Measurements from ENCODE around the gene PTTG2.
A peak's percentile ranks its signal among the peaks of the same experiment; 100 is the strongest.

The PTTG2 gene

GRCh38 chr4:37981844-37982720 is 21.9 kb downstream of the PTTG2 start:
- Histone ChIP-seq H3K27ac (peak overlapping the region; percentile 53 to 97), H3K9me3 (no peaks in the 10 kb centered on the region), H3K4me1 (peaks cover 0 to 80% (median 27%) of the 10 kb centered on the region in 4 donors), H3K27me3 (no peaks in the 10 kb centered on the region), H3K4me3 (no peak overlapping the region), H3K36me3 (no peaks in the 10 kb centered on the region)
- intact Hi-C loops (cut with DNase I; ENCODE audit: low total_unique reads) = no loop called here
- no peak for TF ChIP-seq CTCF (IDR thresholded peaks at IDR 0.05)
- DNase-seq = no peak

GRCh38 chr4:37982736-37983135 is 22.5 kb downstream of the PTTG2 start:
- Histone ChIP-seq H3K27ac (peak overlapping the region; percentile 53 to 97), H3K36me3 (no peaks in the 10 kb centered on the region), H3K4me1 (peaks cover 0 to 84% (median 27%) of the 10 kb centered on the region in 4 donors), H3K4me3 (no peak overlapping the region), H3K9me3 (no peaks in the 10 kb centered on the region), H3K27me3 (no peaks in the 10 kb centered on the region)
- no peak for TF ChIP-seq CTCF (IDR thresholded peaks at IDR 0.05)
- no peak for DNase-seq
- intact Hi-C loops (cut with DNase I; ENCODE audit: low total_unique reads) = no loop called here

- peaks cover 0 to 86% (median 29%) of the 10 kb centered on the region in 4 donors for H3K4me1 ChIP-seq
- intact Hi-C loops (cut with DNase I; ENCODE audit: low total_unique reads) = no loop called here
- no peak overlapping the region for H3K4me3 ChIP-seq
- H3K27me3 ChIP-seq = no peaks in the 10 kb centered on the region
- DNase-seq = no peak
- peak overlapping the region in 1 of 2 donors; percentile 97 for H3K27ac ChIP-seq
- no peaks in the 10 kb centered on the region for H3K36me3 ChIP-seq
- no peaks in the 10 kb centered on the region for H3K9me3 ChIP-seq
- TF ChIP-seq CTCF (IDR thresholded peaks at IDR 0.05) = no peak
Observed at GRCh38 chr4:37983951-37984350, 23.8 kb downstream of the PTTG2 start.

DNA sequence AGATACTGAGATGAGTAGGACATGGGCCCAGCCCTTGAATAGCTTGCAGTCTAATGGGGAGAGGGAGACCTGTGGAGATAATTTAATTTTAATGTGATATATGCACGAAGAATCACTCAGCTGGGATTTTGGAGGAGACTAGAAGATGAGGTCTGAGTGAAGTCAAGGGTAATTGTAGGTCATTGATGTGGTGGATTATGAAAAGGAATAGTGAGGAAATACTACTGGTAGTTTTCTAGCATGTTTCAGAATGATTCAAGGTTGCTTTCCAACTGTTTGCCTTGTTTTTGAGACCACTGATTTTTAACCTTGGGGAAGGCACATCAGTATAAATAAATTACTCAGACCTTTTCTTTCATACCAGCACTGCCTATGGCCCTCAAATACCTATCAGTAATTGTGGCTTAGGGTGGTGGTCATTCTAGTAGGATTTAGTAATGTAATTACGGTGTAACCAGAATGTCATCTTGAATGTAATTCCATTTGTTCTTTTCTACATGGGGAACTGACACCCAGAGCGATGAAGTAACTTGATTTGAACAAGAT is 25.6 kb downstream of the PTTG2 start:
- DNase-seq = no peak
- intact Hi-C loops (cut with DNase I; ENCODE audit: low total_unique reads) = no loop called here
- Histone ChIP-seq H3K36me3 (no peaks in the 10 kb centered on the region), H3K9me3 (no peaks in the 10 kb centered on the region), H3K4me1 (peaks cover 0 to 86% (median 47%) of the 10 kb centered on the region in 4 donors), H3K27ac (no peak overlapping the region), H3K4me3 (no peak overlapping the region), H3K27me3 (no peaks in the 10 kb centered on the region)
- TF ChIP-seq CTCF (IDR thresholded peaks at IDR 0.05) = no peak

DNA sequence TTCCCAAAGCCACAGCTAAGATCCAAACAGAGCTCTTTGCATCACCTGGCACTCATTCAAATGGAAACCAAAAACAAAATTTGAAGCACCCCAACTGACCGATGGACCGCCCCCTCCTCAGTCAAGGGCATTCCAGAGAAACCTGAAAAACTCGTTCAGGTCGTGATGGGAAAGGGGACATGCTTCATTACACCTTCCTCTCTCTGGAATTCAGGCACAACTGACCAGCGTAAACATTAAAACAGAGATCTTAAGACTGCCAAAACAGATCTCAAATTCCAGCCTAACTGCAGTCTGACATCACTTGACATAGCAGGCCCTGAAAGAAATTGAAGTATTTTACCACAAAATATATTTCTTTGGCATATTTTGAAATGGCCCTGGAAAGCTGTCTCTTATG is 28.5 kb downstream of the PTTG2 start:
- Histone ChIP-seq H3K27me3 (no peaks in the 10 kb centered on the region), H3K27ac (peak overlapping the region; percentile 79 to 80), H3K4me1 (peaks cover 0 to 83% (median 44%) of the 10 kb centered on the region in 4 donors), H3K36me3 (no peaks in the 10 kb centered on the region), H3K4me3 (no peak overlapping the region), H3K9me3 (no peaks in the 10 kb centered on the region)
- no peak for TF ChIP-seq CTCF (IDR thresholded peaks at IDR 0.05)
- DNase-seq = no peak
- intact Hi-C loops (cut with DNase I; ENCODE audit: low total_unique reads) = no loop called here
